Spinal cord (tissue), 10 donors: ENCODE measurements around the gene TFCP2. TPM values are rescaled to one million over a fixed set of nuclear protein-coding genes. Genes with fewer than 3 reads are reported as not detected.

Experiments used
- DNase-seq, 6 donors: peaks; one replicate each; pipeline versions ENCODE4 v3.0.0 to v3.0.0-alpha.2; 2013 to 2015; ENCODE audit warnings: low spot score in 6 of 6, low read depth in 4 of 6
- H3K27ac ChIP-seq: one replicate; pipeline ENCODE4 v1.5.1; 2013; ENCODE audit warnings: low read depth, low read length, control low read depth
- H3K27me3 ChIP-seq: one replicate; pipeline ENCODE4 v1.6.1; 2013; ENCODE audit warnings: low read length; ENCODE audit not compliant: control insufficient read depth, insufficient read depth
- H3K36me3 ChIP-seq: one replicate; pipeline ENCODE4 v1.6.1; 2013; ENCODE audit warnings: low read length; ENCODE audit not compliant: control insufficient read depth, insufficient read depth
- H3K4me1 ChIP-seq: one replicate; pipeline ENCODE4 v1.6.1; 2013; ENCODE audit warnings: low read length; ENCODE audit not compliant: control insufficient read depth, insufficient read depth
- H3K4me3 ChIP-seq: one replicate; pipeline ENCODE4 v1.5.1; 2013; ENCODE audit warnings: low read depth, low read length, control low read depth
- H3K9me3 ChIP-seq: one replicate; pipeline ENCODE4 v1.6.1; 2013; ENCODE audit warnings: low read length; ENCODE audit not compliant: control insufficient read depth, insufficient read depth
- WGBS: methylation state at CpG from one replicate; pipeline ENCODE4 v1.1.5; 2013; ENCODE audit warnings: missing lambda C conversion rate; ENCODE audit not compliant: insufficient coverage; 5-methylcytosine and 5-hydroxymethylcytosine counted together
- polyA plus RNA-seq, 2 donors: library from polyadenylated mRNA; unstranded; fragments of 120-200 nt; gene quantifications; one replicate each; pipeline ENCODE4 v1.2.1, GENCODE V29; 2013; ENCODE audit not compliant: insufficient read length in 2 of 2
- total RNA-seq, 2 donors: library from RNA; depleted of rRNA in 1 of 2; stranded (reverse); fragments of 120-200 nt in 1 of 2; fragments of >200 nt in 1 of 2; gene quantifications; one replicate each; pipeline versions ENCODE4 v1.2.3 to v1.2.4, GENCODE V29; 2013 to 2014
- donor health status: healthy.

The TFCP2 gene
- total and polyA plus RNA-seq, 4 donors, result 23.2 to 50.6 (median 36.4) TPM

DNA sequence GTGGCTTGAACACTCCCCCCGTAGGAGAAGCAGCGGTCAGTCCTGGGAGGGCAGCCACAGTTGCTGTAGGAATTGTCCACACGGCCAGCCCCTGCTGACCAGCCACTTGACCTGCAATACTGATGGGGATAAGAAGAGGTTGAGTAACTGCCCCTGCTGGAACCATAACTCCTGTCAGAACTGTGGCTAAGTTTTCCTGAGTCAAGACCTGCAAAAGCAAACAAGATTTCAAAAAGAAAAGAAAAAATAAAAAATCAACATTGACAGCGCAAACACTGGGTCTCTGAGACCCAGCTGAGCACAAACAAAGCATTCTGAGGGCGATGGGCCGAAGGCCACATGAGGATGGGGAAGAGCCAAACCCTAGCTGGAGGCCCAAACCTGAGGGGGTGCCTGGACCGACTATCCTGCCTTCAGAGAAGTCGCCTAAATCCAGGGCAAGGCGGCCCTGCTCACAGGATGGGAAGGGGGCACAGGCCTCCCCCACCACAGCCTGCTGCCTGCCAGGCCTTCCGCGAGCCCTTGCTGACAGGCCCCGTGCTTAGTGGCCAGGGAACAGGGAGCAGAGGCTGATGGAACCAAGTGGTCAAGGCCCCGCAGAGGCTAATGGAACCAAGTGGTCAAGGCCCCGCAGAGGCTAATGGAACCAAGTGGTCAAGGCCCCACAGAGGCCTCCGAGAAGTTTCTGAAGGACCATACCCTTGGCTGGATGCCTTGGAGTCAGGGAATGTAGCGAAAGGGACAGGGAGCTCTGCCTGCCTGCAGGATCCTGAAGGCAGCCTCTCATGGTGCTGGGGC lies 25.8 kb upstream of the TFCP2 start:
- no peaks in the 10 kb centered on the region for H3K27me3 ChIP-seq
- 69% methylated on average over 13 of the region's 16 CpGs for WGBS
- no peak overlapping the region for H3K4me3 ChIP-seq
- peak overlapping the region; percentile 25 for H3K27ac ChIP-seq
- peaks cover 8% of the 10 kb centered on the region for H3K4me1 ChIP-seq
- no peaks in the 10 kb centered on the region for H3K9me3 ChIP-seq
- peaks cover 54% of the 10 kb centered on the region for H3K36me3 ChIP-seq
- peak in 1 of 6 donors; percentile 38 for DNase-seq

DNA sequence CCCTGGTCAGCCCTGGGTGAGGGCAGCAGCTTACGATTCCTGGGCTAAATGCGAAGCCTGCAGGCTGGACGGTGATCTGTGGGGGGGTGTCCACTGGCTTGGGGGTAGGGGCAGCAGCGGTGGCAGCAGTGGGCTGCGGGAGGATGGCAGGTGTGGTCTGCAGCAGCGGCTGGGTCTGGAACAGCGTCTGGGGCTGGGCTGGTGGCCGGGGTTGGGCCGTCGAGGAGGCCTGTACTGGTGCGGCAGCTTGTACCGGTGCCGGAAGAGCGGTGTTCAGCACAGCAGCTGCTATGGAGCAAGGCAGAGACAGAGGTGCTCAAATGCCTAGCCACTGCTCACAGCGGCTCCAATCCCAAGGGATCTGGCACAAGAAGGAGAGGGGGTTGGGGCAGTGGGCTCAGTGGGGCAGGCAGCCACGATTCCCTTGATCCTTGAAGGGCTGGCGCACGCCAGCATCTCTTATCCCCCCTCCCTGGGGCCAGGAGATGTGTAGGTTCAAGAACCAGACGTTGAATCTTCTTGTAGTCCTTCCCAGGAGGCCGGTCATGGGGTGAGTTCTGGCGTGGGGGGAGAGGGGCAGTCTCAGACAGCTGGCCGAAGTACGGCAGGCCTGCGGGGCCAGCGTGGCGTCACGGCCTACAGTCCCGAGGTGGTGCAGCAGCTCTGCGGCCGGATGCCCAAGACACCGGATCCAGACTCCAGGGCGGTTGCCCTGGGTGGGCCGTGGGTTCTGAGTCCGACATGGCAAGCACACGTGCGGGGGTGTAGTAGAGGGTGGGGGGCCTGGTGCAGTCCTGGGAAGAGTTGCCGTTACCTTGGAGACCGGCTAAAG lies 25.0 kb upstream of the TFCP2 start:
- Histone ChIP-seq H3K27ac (peak overlapping the region; percentile 25), H3K36me3 (peaks cover 49% of the 10 kb centered on the region), H3K9me3 (no peaks in the 10 kb centered on the region), H3K4me3 (no peak overlapping the region), H3K27me3 (no peaks in the 10 kb centered on the region), H3K4me1 (peaks cover 8% of the 10 kb centered on the region)
- DNase-seq, result peak in 1 of 6 donors; percentile 29
- 83% methylated on average over 32 of the region's 38 CpGs for WGBS

DNA sequence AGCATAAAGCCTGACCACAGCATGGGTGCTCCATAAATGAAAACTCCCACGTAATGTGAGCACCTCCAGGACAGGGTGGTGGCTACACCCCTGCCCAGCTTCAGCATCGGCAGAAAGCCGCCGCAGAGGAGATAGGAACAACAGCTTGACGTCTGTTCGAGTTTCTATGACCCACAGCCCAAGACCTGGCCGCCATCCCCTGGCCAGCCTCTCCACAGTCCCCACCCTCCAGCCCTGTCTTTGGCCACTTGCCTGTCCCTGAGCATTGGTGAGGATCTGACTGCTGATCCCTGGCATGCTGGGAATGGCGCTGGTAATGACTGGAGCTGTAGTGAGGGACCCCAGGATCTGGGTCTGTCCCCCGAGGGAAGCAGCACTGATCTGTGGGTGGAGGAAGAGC lies 23.6 kb upstream of the TFCP2 start:
- no peak overlapping the region for H3K4me3 ChIP-seq
- no peak overlapping the region for H3K27ac ChIP-seq
- no peaks in the 10 kb centered on the region for H3K27me3 ChIP-seq
- no peak for DNase-seq
- 95% methylated on average over 9 of the region's 9 CpGs for WGBS
- no peaks in the 10 kb centered on the region for H3K9me3 ChIP-seq
- H3K36me3 ChIP-seq, result peaks cover 57% of the 10 kb centered on the region
- peaks cover 8% of the 10 kb centered on the region for H3K4me1 ChIP-seq

DNA sequence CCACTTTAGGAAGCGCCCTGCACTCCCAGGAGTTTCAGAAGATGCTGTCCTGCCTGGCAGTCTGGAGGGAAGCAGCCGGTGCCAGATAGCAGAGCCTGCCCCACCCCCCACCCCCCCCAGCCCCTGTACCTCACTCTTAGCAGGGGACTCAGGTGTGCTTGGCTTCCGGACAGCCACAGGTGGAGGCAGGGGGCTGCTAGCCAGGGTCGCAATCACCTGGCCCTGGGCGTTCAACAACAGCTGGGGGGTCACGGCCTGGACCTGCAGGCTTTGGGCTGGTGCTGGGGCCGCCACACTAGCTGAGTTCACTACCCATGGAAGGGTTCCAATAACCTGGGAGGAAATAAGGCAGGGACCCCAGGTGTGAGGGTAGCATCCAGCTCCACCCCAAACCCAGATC lies 22.9 kb upstream of the TFCP2 start:
- peaks cover 8% of the 10 kb centered on the region for H3K4me1 ChIP-seq
- H3K27me3 ChIP-seq, result no peaks in the 10 kb centered on the region
- H3K4me3 ChIP-seq, result no peak overlapping the region
- peaks cover 61% of the 10 kb centered on the region for H3K36me3 ChIP-seq
- 98% methylated on average over 5 of the region's 7 CpGs for WGBS
- H3K27ac ChIP-seq, result no peak overlapping the region
- no peak for DNase-seq
- no peaks in the 10 kb centered on the region for H3K9me3 ChIP-seq

DNA sequence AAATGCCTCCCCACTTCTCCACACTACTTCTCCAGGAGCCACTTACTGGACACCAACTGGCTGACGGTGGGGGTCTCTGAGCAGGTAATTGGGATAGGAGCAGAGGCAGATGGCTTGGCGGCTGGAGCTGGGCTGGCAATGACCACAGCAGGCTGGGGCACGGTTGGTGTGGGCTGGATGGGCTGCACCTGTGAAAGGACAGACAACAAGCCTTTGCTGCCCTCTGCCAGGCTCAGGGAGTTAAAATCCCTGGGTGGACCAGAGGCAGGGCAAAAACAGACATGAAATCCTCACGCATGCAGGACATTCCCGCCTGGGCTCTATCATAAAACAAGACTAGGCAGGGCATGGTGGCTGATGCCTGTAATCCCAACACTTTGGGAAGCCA lies 19.3 kb upstream of the TFCP2 start:
- no peaks in the 10 kb centered on the region for H3K4me1 ChIP-seq
- 87% methylated on average over 5 of the region's 5 CpGs for WGBS
- H3K27me3 ChIP-seq, result no peaks in the 10 kb centered on the region
- DNase-seq, result no peak
- no peak overlapping the region for H3K27ac ChIP-seq
- no peak overlapping the region for H3K4me3 ChIP-seq
- H3K36me3 ChIP-seq, result peaks cover 49% of the 10 kb centered on the region
- H3K9me3 ChIP-seq, result no peaks in the 10 kb centered on the region

DNA sequence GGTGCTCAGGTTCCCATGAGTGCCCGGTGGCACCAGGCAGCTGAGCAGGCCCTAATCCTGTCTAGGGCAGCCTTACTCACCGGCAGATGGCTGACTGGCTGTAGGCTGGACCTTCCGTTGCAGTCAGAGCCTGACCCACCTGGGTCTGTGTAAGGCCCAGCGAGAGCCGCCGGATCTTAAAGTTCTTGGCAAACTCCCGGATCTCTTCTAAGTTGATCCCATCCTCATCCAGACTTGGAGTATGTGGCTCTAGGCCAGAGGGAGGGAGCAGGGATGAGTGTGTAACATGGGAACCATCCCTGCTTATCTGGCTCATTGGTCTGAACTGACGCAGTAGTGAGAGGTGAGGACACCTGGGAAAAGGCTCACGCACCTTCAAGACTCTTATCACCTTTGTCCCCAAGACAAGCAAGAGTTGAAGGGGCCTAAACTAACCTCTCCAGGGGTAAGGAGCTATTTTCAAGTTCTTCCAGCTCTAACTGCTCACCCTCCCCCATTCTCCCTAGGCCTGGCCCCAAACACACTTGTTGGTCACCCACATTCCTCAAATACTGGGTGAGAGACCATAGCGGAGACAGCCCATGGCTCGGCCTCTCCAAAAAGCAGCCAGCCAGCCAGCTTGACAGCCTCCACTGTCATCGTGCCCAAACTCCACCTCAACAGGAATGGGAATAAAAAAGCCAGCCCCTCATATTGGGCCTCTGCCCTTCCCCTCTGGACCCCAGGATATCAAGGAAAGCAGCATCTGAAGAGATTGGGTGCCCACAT lies 18.8 kb upstream of the TFCP2 start:
- Histone ChIP-seq H3K9me3 (no peaks in the 10 kb centered on the region), H3K4me3 (no peak overlapping the region), H3K36me3 (peaks cover 44% of the 10 kb centered on the region), H3K4me1 (no peaks in the 10 kb centered on the region), H3K27ac (no peak overlapping the region), H3K27me3 (no peaks in the 10 kb centered on the region)
- DNase-seq, result no peak
- 84% methylated on average over 6 of the region's 12 CpGs for WGBS

DNA sequence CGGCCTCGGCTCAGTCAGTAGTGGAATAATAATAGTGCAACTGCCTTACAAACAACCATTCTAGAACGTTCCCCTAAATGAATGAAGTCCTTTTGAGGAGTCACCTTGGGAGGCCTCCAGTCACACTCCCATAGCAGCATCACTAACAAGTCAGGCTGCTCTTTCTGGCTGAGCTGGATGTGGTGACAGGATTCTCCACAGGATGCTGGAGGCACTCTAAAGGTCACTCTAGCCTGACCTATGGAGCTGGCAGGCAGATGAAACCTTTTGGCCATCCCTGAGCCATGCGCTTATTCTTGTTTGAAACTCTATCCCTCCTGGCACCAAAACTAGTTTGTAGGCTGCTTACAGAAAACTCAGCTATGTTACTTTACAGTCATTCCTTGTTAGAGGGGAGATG lies 17.9 kb upstream of the TFCP2 start:
- H3K4me1 ChIP-seq, result no peaks in the 10 kb centered on the region
- WGBS, result no CpG with 5 or more reads among the region's 4 CpGs
- no peaks in the 10 kb centered on the region for H3K27me3 ChIP-seq
- no peak for DNase-seq
- H3K36me3 ChIP-seq, result peaks cover 36% of the 10 kb centered on the region
- H3K4me3 ChIP-seq, result no peak overlapping the region
- no peaks in the 10 kb centered on the region for H3K9me3 ChIP-seq
- no peak overlapping the region for H3K27ac ChIP-seq

DNA sequence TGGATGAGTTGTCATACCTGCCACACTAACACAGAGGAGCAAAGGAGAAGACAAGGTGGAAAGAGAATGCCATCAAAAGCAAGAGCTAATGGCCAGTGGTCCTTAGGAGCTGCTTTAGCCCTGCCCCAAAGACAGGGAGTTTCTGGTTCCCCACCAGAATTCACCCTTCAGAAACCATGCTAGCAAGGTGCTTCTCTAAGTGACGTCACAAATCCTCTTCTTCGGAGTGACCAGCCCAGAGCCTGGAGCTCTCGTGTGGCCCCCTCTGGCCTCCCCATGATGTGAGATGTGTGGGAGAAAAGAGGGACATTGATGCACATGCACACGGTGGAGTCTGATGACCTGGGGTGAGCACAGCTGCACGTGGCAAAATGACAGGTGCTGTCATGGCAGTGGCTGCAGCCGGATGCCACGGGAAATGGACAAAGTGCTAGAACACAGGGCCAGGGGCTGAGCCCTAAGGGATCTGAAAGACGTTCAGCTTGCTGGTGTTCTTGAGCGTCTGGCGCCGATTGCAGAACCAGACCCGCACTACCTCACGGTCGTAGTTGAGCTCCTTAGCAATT lies 16.9 kb upstream of the TFCP2 start:
- WGBS, result 90% methylated on average over 13 of the region's 14 CpGs
- peaks cover 34% of the 10 kb centered on the region for H3K36me3 ChIP-seq
- no peaks in the 10 kb centered on the region for H3K9me3 ChIP-seq
- H3K4me3 ChIP-seq, result no peak overlapping the region
- H3K27me3 ChIP-seq, result no peaks in the 10 kb centered on the region
- no peak for DNase-seq
- no peak overlapping the region for H3K27ac ChIP-seq
- H3K4me1 ChIP-seq, result no peaks in the 10 kb centered on the region

DNA sequence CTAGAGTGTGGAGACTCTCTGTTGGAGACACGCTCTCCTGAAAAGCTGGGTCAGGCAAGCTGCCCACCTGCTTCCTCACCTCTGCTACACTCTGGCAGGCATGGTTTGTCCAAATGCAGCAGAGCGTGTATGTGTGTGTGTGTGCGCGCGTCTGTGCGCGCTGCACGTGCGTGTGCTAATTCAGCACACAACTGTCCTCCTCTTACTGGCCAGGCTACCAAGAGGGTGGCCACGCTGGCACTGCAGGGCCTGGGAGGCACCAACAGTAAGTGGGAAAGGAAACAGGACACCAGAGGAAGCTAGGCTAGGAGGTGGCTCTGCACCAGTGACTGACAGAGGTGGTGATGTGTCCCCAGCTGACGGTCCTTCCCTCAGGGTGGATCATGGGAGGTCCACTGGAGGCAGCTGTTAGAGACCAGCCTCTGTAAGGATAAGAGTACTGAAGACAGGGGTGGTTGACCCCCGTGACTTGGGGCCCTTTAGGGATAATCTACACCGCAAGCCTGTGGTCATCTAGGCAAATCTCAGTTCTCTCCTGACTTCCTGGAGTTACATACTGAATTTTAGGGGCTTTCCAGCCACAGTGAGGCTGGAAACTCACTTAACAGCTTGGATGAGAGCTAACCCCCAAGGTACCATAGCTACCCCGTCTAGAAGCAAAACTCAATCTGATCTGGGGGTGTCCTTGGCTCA lies 15.6 kb upstream of the TFCP2 start:
- no peak for DNase-seq
- H3K4me3 ChIP-seq, result no peak overlapping the region
- H3K4me1 ChIP-seq, result peaks cover 3% of the 10 kb centered on the region
- H3K9me3 ChIP-seq, result no peaks in the 10 kb centered on the region
- H3K27me3 ChIP-seq, result no peaks in the 10 kb centered on the region
- 88% methylated on average over 7 of the region's 14 CpGs for WGBS
- no peak overlapping the region for H3K27ac ChIP-seq
- H3K36me3 ChIP-seq, result peaks cover 34% of the 10 kb centered on the region
